GM23338 (cell line): ENCODE results near the gene TMEM163. TPM values are rescaled to one million over a fixed set of nuclear protein-coding genes. Genes with fewer than 3 reads are reported as not detected.

Experiments
- ATAC-seq: fragments of 200-7000 bp; cut with Tn5 transposase; 3 replicates; pipeline ENCODE4 v1.9.1; 2020
- DNase-seq: peaks from one replicate; pipeline ENCODE4 v3.0.0-alpha.2; 2015; ENCODE audit warnings: low spot score
- H2AFZ ChIP-seq: fragments of 200-600 bp; sonication (generic); 2 replicates; pipeline ENCODE4 v1.8.0; 2016; ENCODE audit warnings: antibody characterized with exemption, mild to moderate bottlenecking, moderate library complexity
- H3F3A ChIP-seq: fragments of 200-600 bp; sonication (generic); replicated peaks from 2 replicates; pipeline ENCODE4 v1.8.0; 2017; ENCODE audit warnings: antibody characterized with exemption, mixed run types, low read depth
- H3K27ac ChIP-seq: fragments of 200-600 bp; sonication (generic); 2 replicates; pipeline ENCODE4 v1.6.1; 2016; ENCODE audit warnings: low read depth
- H3K27me3 ChIP-seq: fragments of 200-600 bp; sonication (generic); 2 replicates; pipeline ENCODE4 v1.8.0; 2016; ENCODE audit warnings: mild to moderate bottlenecking, mixed run types, moderate library complexity; ENCODE audit not compliant: insufficient read depth
- H3K36me3 ChIP-seq: fragments of 200-600 bp; sonication (generic); 2 replicates; pipeline ENCODE4 v1.8.0; 2016; ENCODE audit warnings: mild to moderate bottlenecking; ENCODE audit not compliant: insufficient read depth
- H3K4me1 ChIP-seq: fragments of 200-600 bp; sonication (generic); 2 replicates; pipeline ENCODE4 v1.8.0; 2016; ENCODE audit warnings: mild to moderate bottlenecking, moderate library complexity; ENCODE audit not compliant: insufficient read depth
- H3K4me2 ChIP-seq: fragments of 200-600 bp; sonication (generic); 2 replicates; pipeline ENCODE4 v1.7.1; 2017; ENCODE audit warnings: mixed run types
- H3K4me3 ChIP-seq: fragments of 200-600 bp; sonication (generic); 2 replicates; pipeline ENCODE4 v1.6.1; 2016; ENCODE audit warnings: mixed run types
- H3K79me2 ChIP-seq: fragments of 200-600 bp; sonication (generic); replicated peaks from 2 replicates; pipeline ENCODE4 v1.8.0; 2017; ENCODE audit warnings: mild to moderate bottlenecking; ENCODE audit not compliant: insufficient read depth
- H3K9me2 ChIP-seq: fragments of 200-600 bp; sonication (generic); 2 replicates; pipeline ENCODE4 v1.8.0; 2017; ENCODE audit not compliant: insufficient read depth
- H4K20me1 ChIP-seq: fragments of 200-600 bp; sonication (generic); replicated peaks from 2 replicates; pipeline ENCODE4 v1.8.0; 2017; ENCODE audit warnings: mild to moderate bottlenecking; ENCODE audit not compliant: insufficient read depth
- H3K27ac Mint-ChIP-seq: 2 replicates; pipeline ENCODE4 v1.8.0; 2020; ENCODE audit warnings: inconsistent platforms, mild to moderate bottlenecking, moderate library complexity, mixed read lengths
- H3K27me3 Mint-ChIP-seq: 3 replicates; pipeline ENCODE4 v1.8.0; 2022; ENCODE audit warnings: low read depth, mild to moderate bottlenecking, moderate library complexity, mixed read lengths, inconsistent platforms; ENCODE audit not compliant: insufficient read depth, poor library complexity
- H3K36me3 Mint-ChIP-seq: 3 replicates; pipeline ENCODE4 v1.8.0; 2021; ENCODE audit warnings: low read depth, mild to moderate bottlenecking, inconsistent platforms, moderate library complexity, mixed read lengths
- H3K4me1 Mint-ChIP-seq: 3 replicates; pipeline ENCODE4 v1.8.0; 2020; ENCODE audit warnings: mild to moderate bottlenecking, inconsistent platforms, mixed read lengths
- H3K4me3 Mint-ChIP-seq: 3 replicates; pipeline ENCODE4 v1.8.0; 2021; ENCODE audit warnings: moderate library complexity, mild to moderate bottlenecking, inconsistent platforms, mixed read lengths
- H3K9me3 Mint-ChIP-seq: 3 replicates; pipeline ENCODE4 v1.8.0; 2020; ENCODE audit warnings: moderate library complexity, mild to moderate bottlenecking, inconsistent platforms, mixed read lengths
- CREB1 ChIP-seq: fragments of 250-450 bp; sonication (Bioruptor Pico); IDR thresholded peaks from 2 replicates; pipeline ENCODE4 v1.5.0; 2020; ENCODE audit warnings: low read depth, mild to moderate bottlenecking, moderate library complexity
- CTCF ChIP-seq, 2 experiments: fragments of 200-600 bp in 1 of 2; sonication (generic) in 1 of 2; conservative IDR thresholded peaks; 2 replicates each; pipeline versions ENCODE4 v1.5.1 to v1.6.1; 2016 to 2017; ENCODE audit warnings: antibody characterized with exemption in 2 of 2, low read depth in 2 of 2, mild to moderate bottlenecking in 2 of 2, moderate library complexity in 1 of 2
- ETS1 ChIP-seq: IDR thresholded peaks from 2 replicates; pipeline ENCODE4 v1.6.1; 2016; ENCODE audit warnings: antibody characterized with exemption
- EZH2 ChIP-seq: fragments of 200-600 bp; sonication (generic); IDR thresholded peaks from one replicate; pipeline ENCODE4 v1.8.0; 2017; ENCODE audit warnings: antibody characterized with exemption, mild to moderate bottlenecking, low read depth; ENCODE audit not compliant: unreplicated experiment
- EZH2phosphoT487 ChIP-seq: fragments of 200-600 bp; sonication (generic); IDR thresholded peaks from one replicate; pipeline ENCODE4 v1.8.1; 2018; ENCODE audit warnings: antibody characterized with exemption; ENCODE audit not compliant: unreplicated experiment
- JUNB ChIP-seq: IDR thresholded peaks from one replicate; pipeline ENCODE4 v1.6.1; 2016; ENCODE audit warnings: antibody characterized with exemption; ENCODE audit not compliant: unreplicated experiment
- NANOG ChIP-seq: IDR thresholded peaks from 2 replicates; pipeline ENCODE4 v1.6.1; 2016; ENCODE audit warnings: antibody characterized with exemption, borderline replicate concordance
- POLR2AphosphoS5 ChIP-seq: IDR thresholded peaks from 2 replicates; pipeline ENCODE4 v1.6.1; 2016; ENCODE audit warnings: antibody characterized with exemption, low read depth
- REST ChIP-seq: IDR thresholded peaks from one replicate; pipeline ENCODE4 v1.6.1; 2018; ENCODE audit warnings: antibody characterized with exemption; ENCODE audit not compliant: unreplicated experiment
- STAT1 ChIP-seq: IDR thresholded peaks from one replicate; pipeline ENCODE4 v1.6.1; 2016; ENCODE audit warnings: antibody characterized with exemption; ENCODE audit not compliant: unreplicated experiment
- ZNF114 ChIP-seq: fragments of 250-450 bp; sonication (Bioruptor Pico); IDR thresholded peaks from 2 replicates; pipeline ENCODE4 v1.5.0; 2020; ENCODE audit warnings: mild to moderate bottlenecking, moderate library complexity
- ZNF331 ChIP-seq: fragments of 250-450 bp; sonication (Bioruptor Pico); IDR thresholded peaks from 2 replicates; pipeline ENCODE4 v1.5.0; 2020; ENCODE audit warnings: low read depth, mild to moderate bottlenecking, moderate library complexity
- ZNF462 ChIP-seq: fragments of 250-450 bp; sonication (Bioruptor Pico); IDR thresholded peaks from 2 replicates; pipeline ENCODE4 v1.5.0; 2020; ENCODE audit warnings: mild to moderate bottlenecking, moderate library complexity
- polyA plus RNA-seq: library from polyadenylated mRNA; unstranded; fragments of >200 nt; fragmentation: Nextera tagmentation; extraction: Ambion mirVana; gene quantifications from 2 replicates; pipeline ENCODE4 v1.2.1, GENCODE V29; 2016
- total RNA-seq: library from RNA; depleted of rRNA; stranded (reverse); fragments of >200 nt; shearing (Covaris generic); gene quantifications from 2 replicates; pipeline ENCODE4 v1.2.3, GENCODE V29; 2014

Gene TMEM163
- total and polyA plus RNA-seq, 2 experiments from 2014 or later = 1.1 to 1.8 TPM

- Mint-ChIP-seq H3K27me3 (peaks cover 1% of the 10 kb centered on the region), H3K4me1 (peaks cover 5% of the 10 kb centered on the region; the same call in 2 of the 3 replicates), H3K4me3 (no peak overlapping the region), H3K36me3 (peaks cover 5% of the 10 kb centered on the region; the same call in 2 of the 3 replicates), H3K27ac (no peak overlapping the region), H3K9me3 (peaks cover 16% of the 10 kb centered on the region; the same call in 2 of the 3 replicates)
- DNase-seq (no peak), ATAC-seq (no peak)
- Histone ChIP-seq H3K27ac (no peak overlapping the region), H3K9me2 (peaks cover 2% of the 10 kb centered on the region; the same call in 1 of the 2 replicates), H3K4me2 (no peak overlapping the region), H4K20me1 (no peaks in the 10 kb centered on the region), H3K36me3 (no peaks in the 10 kb centered on the region), H3K4me3 (no peak overlapping the region), H3K79me2 (no peaks in the 10 kb centered on the region), H2AFZ (no peak overlapping the region), H3K4me1 (peaks cover 1% of the 10 kb centered on the region; the same call in 1 of the 2 replicates), H3F3A (no peaks in the 10 kb centered on the region), H3K27me3 (no peaks in the 10 kb centered on the region)
- TF ChIP-seq EZH2phosphoT487 (no peak), EZH2 (no peak), ETS1 (no peak), CTCF (conservative IDR thresholded peaks at IDR 0.05; ENCODE audit: low read depth in 2 of 2) (no peak), POLR2AphosphoS5 (no peak), REST (no peak), ZNF462 (no peak), ZNF331 (CRISPR knock-in tag) (no peak), JUNB (no peak), CREB1 (CRISPR knock-in tag) (no peak), STAT1 (no peak), NANOG (no peak), ZNF114 (no peak)
Observed at GRCh38 chr2:134610871-134611270, 107.9 kb downstream of the TMEM163 start.
